Right renal cortex interstitium (tissue), 3 donors: ENCODE measurements around the gene ALK. TPM values are rescaled to one million over a fixed set of nuclear protein-coding genes. Genes with fewer than 3 reads are reported as not detected.
"Not testable (repeated sequence)": the region's sequence is repeated elsewhere in the genome, so short reads cannot be mapped to it uniquely, and the experiment has no call there.

Source experiments
- DNase-seq, 3 donors: peaks; one replicate each; pipeline ENCODE4 v3.0.0-alpha.2; 2013; ENCODE audit warnings: low read depth in 3 of 3, low spot score in 2 of 3
- polyA plus RNA-seq, 3 donors: library from polyadenylated mRNA; unstranded; fragments of 120-200 nt; gene quantifications; one replicate each; pipeline ENCODE4 v1.2.1, GENCODE V29; 2013; ENCODE audit not compliant: insufficient read length in 3 of 3

Gene ALK
- polyA plus RNA-seq, 3 donors, result 0.29 to 0.31 (median 0.29) TPM

GRCh38 chr2:29273004-29273684 is 648.2 kb downstream of the ALK start:
- DNase-seq, result no peak

GRCh38 chr2:29272311-29272710 is 649.1 kb downstream of the ALK start:
- DNase-seq, result no peak

- DNase-seq, result no peak
Observed at GRCh38 chr2:29270701-29271121, 650.7 kb downstream of the ALK start.

- no peak for DNase-seq
Observed at GRCh38 chr2:29269765-29270109, 651.6 kb downstream of the ALK start.

GRCh38 chr2:29269095-29269764 is 652.2 kb downstream of the ALK start:
- no peak for DNase-seq

GRCh38 chr2:29267720-29268119 is 653.7 kb downstream of the ALK start:
- DNase-seq, result no peak

- no peak for DNase-seq
Observed at GRCh38 chr2:29263886-29264285, 657.5 kb downstream of the ALK start.

GRCh38 chr2:29262681-29263260 is 658.6 kb downstream of the ALK start:
- no peak for DNase-seq

GRCh38 chr2:29261003-29261402 is 660.4 kb downstream of the ALK start:
- no peak for DNase-seq

GRCh38 chr2:29260142-29260772 is 661.1 kb downstream of the ALK start:
- DNase-seq, result no peak

GRCh38 chr2:29259221-29259620 is 662.2 kb downstream of the ALK start:
- no peak for DNase-seq

- DNase-seq, result peak in 1 of 3 donors; percentile 13
Observed at GRCh38 chr2:29255004-29255403, 666.4 kb downstream of the ALK start.

GRCh38 chr2:29253495-29254275 is 667.7 kb downstream of the ALK start:
- DNase-seq, result not testable (repeated sequence)

- no peak for DNase-seq
Observed at GRCh38 chr2:29253026-29253425, 668.4 kb downstream of the ALK start.

GRCh38 chr2:29251406-29251805 is 670.0 kb downstream of the ALK start:
- no peak for DNase-seq

- DNase-seq, result no peak
Observed at GRCh38 chr2:29250977-29251376, 670.4 kb downstream of the ALK start.

- no peak for DNase-seq
Observed at GRCh38 chr2:29249666-29250253, 671.6 kb downstream of the ALK start.

- no peak for DNase-seq
Observed at GRCh38 chr2:29247336-29247914, 674.0 kb downstream of the ALK start.

GRCh38 chr2:29246383-29247300 is 674.7 kb downstream of the ALK start:
- no peak for DNase-seq
